Measurements from ENCODE around the gene FRMD4B.

- TF ChIP-seq POLR2AphosphoS5 (IDR thresholded peaks at IDR 0.05; ENCODE audit: borderline replicate concordance, low read depth, low read length) (no peak), EZH2 (IDR thresholded peaks at IDR 0.05) (no peak), FOXP2 (optimal IDR thresholded peaks at IDR 0.05; ENCODE audit: control extremely low read depth, extremely low read length, insufficient read depth) (no peak)
These were observed 15.0 kb downstream of the FRMD4B start for GRCh38 chr3:69370901-69371301.

Measured in SK-N-MC (cell line).